Daoy (cell line): Measurements from ENCODE around the gene ACVR1C. TPM values are rescaled to one million over a fixed set of nuclear protein-coding genes. Genes with fewer than 3 reads are reported as not detected.
"Not testable (repeated sequence)": the region's sequence is repeated elsewhere in the genome, so short reads cannot be mapped to it uniquely, and the experiment has no call there.

Experiments
- DNase-seq: peaks from one replicate; pipeline ENCODE4 v3.0.0-alpha.2; 2015; ENCODE audit warnings: low read depth
- total RNA-seq: library from RNA; depleted of rRNA; stranded (reverse); fragments of >200 nt; shearing (Covaris generic); gene quantifications from 2 replicates; pipeline ENCODE4 v1.2.3, GENCODE V29; 2014

Gene ACVR1C
- total RNA-seq, 1 experiment from 2014 or later = 0.34 TPM

DNA sequence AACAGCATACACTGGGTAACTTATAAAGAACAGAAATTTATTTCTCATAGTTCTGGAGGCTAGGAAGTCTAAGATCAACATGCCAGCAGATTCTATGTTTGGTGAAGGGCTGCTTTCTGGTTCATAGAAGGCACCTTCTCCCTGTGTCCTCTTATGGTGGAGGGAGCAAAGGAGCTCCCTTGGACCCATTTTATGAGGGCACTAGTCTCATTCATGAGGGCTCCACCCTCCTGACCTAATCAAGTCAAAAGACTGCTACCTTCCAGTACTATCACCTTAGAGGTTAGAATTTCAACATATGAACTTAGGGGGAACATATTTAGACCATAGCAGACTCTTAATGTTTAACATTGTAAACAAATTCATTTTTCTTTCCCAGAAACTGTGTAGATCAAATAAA lies 54.5 kb downstream of the ACVR1C start:
- no peak for DNase-seq

DNA sequence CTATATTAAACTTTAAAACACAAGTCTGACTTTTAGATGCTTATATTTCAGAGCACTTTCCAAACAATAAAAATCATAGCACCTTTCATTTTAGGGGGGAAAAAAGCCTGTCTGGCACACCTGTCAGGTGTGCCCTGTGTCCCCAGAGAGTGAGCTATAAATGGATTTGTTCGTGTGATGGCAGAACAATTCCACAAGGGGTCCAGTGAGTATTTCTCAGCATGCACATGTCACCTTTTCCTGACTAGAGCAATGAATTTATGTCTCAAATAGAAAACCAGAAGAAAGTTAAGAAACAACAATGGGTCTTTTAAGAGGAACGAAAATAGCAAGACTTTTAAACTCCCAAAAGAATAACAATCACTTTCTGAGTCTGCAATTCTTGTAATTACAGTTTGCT lies 55.9 kb downstream of the ACVR1C start:
- no peak for DNase-seq

DNA sequence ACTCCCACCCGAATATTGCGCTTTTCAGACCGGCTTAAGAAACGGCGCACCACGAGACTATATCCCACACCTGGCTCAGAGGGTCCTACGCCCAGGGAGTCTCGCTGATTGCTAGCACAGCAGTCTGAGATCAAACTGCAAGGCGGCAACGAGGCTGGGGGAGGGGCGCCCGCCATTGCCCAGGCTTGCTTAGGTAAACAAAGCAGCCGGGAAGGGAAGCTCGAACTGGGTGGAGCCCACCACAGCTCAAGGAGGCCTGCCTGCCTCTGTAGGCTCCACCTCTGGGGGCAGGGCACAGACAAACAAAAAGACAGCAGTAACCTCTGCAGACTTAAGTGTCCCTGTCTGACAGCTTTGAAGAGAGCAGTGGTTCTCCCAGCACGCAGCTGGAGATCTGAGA lies 62.0 kb downstream of the ACVR1C start:
- not testable (repeated sequence) for DNase-seq

DNA sequence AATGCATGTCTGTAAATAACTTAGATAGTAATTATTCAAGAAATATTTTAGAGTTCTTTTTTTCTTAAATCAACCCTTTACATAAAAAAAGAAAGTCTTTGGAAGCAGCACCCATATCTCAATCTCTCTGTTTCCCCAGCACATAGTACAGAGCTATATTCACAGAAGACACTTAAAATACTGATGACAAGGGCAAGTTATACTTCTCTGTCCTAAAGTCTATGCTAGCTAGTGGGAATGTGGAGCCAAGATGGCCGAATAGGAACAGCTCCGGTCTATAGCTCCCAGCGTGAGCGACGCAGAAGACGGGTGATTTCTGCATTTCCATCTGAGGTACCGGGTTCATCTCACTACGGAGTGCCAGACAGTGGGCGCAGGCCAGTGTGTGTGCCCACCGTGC lies 62.6 kb downstream of the ACVR1C start:
- DNase-seq = not testable (repeated sequence)

DNA sequence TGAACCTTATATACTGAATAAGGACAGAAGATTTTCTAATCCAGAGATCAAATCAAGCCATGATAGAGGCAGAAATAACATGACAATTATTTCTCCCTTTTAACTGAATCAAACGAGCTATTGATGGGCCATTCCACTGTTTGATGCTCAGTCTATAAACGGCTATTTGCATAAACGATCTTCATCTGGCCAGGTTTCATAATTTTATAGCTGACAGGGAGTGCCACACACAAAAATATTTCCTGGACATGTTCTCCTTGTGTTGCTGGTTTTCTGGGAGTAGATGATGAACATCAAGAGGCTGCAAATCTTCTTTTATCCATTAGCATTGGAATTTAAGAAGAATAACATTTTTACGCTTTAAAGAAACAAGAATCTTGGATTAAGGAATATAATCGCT lies 63.1 kb downstream of the ACVR1C start:
- DNase-seq = no peak

DNA sequence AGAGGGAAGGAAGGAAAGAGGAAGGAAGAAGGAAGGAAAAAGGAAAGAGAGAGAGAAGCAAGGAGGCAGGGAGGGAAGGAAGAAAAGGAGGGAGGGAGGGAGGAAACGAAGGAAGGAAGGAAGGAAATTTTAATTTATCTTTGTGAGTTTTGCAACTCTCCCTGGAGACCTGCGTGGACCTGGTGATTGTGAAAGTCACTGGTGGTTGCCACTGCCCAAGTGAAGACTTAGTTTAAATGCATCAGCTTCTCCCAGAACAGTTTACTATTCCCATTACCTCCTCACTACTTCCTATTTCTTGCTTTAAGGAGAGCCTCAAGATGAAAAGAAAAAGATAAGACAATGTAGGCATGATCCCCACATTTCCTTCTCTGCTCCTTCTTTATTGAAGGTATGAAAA lies 68.8 kb downstream of the ACVR1C start:
- no peak for DNase-seq

DNA sequence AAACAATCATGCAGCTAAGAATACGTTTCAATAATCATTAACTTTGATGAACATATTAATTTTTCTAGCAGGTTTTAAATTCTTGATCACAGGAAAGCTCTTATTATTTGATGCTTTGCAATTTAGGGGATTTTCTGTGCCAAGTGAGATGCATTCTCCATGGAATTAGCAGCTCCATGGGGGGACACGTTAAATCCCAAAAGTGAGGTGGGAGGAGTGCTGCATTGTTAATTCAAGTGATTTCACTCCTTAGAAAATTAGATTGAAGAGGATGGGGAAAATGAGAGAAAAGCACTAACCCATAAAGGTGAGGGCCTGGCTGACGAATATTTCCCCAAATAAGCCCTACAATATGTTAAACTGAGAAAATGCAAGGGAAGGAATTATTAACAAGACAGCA lies 69.2 kb downstream of the ACVR1C start:
- DNase-seq = no peak

DNA sequence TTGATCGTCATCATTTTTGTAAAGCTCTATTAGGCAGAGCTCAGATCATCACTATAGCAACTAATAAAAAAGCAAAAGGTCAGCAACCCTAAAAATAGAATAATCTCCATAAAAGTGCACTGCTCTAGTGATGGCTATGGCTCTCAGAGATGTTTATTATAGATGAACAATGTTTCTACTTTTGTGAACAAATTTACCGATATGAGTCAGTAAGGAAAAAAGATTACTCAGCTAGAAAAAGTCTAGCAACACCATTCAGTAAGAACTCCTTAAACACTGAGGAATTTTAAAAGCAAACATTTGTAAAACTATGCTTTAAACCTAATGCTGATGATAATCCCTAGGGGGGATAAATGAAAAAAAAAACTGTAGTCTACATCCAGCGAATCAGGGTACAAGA lies 69.6 kb downstream of the ACVR1C start:
- DNase-seq = no peak

DNA sequence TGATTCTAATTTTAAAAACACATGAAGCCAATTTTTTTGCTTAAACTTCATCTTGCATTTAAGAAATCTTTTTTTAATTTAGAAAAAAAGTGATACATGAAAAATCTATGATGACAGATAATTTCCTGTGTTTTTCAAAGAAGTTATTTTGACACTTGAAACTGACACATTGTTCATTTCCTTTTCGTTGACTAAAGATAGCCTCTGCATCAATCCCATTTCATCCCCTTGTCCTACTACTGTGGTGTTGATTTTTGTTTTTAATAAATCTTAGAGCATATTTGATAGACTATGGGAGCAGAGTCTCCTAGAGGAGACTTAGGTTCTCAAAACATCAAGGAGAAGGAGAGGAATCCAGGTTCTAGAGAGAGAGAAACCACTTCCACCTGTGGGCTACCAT lies 70.9 kb downstream of the ACVR1C start:
- DNase-seq = no peak

DNA sequence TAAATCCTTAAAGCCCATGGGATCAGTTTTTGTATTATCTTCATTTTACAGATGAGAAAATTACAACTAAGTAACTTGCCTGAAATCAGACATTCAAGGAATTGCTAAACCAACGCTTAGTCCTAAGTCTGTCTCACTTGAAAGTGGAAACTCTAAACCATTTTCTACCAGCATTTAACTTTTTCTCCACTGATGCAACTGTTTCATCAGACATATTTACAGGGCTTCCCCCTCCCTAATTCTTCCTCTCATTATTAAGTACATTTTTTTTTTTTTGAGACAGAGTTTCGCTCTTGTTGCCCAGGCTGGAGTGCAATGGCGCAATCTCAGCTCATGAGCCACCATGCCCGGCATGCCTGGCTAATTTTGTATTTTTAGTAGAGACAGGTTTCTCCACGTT lies 88.6 kb downstream of the ACVR1C start:
- DNase-seq = no peak

DNA sequence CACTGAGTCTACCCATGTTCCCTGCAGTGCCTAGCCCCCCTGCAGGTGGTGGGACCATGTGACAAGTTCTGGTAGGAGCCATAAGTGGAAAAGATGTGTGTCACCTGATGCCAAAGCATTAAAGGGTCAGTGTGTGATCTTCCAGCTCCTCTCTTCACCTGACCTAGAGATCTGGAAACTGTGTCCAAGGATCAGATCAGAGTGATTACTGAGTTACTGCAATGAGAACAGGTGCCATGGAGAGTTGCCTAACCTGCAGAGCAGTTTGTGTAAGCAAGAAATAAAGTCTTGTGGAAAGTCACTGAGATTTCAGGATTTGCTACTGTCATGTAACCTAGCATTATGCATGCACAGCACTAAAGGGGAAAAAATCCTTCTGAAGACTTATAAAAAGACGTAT lies 90.6 kb downstream of the ACVR1C start:
- DNase-seq = no peak

DNA sequence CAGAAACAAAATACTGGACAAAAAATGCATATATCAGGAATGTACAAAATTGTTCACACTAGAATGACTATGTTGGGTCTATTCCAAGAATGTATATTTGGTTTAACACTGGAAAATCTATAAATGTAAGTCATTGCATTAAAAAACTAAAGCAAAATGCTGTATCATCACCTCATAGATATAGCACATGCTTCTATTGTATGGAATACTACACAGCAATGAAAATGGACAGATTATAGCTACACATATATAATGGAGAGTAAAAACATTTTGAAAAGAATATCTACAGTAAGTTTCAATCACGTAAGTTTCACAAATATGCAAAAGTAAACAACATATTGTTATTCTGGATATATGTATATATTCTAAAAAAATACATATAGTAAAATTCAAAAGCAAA lies 91.8 kb downstream of the ACVR1C start:
- no peak for DNase-seq

DNA sequence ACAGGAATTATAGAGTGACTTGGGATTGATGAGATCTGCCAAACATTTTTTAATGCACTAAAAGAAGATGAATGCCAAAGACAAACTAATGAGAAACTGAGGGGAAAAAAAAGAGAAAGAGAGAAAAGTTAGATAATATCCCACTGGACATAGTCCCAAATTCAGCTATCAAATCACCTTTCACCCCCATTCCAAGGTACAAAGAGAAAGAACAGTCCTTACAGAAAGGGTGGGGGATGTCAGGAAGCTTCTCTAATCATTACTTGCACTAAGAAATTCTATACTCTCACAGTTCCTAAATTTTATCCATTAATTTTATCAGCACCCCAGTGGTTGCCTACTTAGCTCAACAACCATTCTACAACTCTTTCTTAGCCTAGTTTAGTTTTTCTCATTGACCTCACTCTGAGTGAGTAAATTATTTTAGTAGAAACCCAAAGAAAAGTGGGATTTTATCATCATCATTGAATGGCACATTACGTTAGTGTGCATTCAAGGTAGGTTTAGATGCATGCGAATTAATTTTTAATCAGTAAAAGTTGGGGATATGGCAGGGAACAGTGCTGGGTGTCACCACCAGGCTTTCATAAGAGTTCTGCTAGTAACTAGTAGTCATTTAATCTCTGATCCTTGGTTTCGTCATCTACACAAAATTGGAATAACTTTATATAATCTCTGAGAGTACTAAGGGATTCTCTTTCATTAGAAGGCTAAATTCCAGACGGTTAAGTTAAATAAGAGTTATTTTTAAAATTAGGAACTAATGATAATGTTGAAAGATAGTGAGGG lies 99.5 kb downstream of the ACVR1C start:
- DNase-seq = no peak

DNA sequence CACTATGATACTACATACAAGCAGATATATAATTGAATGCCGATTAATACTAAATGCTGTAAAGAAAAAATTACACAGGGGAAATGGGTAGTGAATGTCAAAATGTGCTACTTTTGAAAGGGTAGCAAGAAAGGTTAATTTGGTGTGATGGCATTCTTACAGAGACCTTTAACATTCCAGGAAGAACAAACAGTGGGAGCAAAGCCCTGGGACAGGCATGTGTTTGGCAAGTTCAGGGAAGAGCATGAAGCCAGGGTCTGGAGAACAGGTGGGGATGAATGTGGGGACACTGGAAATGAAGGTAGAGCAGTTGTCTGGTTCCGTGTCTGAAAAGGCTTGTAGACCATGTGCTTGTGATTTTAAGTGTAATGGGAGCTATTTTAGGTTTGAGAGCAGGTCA lies 102.6 kb downstream of the ACVR1C start:
- DNase-seq = no peak

DNA sequence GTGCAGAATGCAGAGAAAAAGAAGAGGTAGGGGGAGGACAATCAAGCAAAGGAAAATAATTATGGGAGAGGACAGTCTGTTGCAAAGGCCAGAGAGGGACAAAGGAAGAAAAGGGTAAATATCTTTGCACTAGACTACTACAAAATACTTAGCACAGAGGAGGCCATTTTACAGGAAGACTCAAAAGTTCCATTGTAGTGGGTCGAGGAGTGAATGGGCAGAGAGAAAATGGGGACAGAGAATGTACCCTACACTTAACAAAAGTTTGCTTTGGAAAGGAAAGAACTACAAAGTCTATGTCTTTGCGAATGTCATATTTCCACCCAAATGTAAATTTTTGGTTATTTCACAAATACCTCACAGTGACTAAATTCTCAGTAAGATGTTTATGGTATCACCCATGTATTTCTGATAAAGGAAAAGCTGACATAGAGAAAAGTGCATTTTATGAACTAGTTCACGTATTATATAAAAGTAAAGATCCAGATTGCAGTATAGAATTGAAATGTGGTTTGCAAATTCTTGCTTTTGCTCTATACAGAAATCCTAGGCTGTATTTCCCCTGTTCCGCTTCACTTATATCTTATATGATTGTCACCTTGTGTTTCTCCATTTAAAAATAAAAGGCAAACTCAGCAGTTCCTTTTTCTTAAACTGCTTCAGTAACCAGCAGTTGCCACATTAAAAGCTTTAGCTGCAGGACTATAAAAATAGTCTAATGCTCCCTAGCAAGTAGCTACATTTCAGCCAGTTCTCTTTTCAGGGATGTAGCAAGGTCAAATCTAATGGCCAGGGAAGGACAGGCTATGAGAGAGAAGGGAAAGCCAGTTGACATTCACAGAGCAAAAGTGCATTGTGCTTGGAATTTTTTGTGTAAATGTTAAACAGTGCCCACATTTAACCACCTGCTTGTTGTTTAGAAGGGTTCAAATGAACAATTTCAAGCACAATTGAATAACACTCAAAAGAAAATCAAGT lies 105.1 kb downstream of the ACVR1C start:
- no peak for DNase-seq

DNA sequence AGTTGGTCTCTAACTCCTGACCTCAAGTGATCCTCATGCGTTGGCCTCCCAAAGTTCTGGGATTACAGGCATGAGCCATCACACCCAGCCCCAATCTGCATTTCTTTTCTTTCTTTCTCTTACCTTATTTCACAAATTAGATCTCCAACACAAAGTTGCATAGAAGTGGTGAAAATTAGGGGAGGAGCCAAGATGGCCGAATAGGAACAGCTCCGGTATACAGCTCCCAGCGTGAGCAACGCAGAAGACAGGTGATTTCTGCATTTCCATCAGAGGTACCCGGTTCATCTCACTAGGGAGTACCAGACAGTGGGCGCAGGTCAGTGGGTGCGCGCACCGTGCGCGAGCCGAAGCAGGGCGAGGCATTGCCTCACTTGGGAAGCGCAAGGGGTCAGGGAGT lies 113.7 kb downstream of the ACVR1C start:
- not testable (repeated sequence) for DNase-seq

DNA sequence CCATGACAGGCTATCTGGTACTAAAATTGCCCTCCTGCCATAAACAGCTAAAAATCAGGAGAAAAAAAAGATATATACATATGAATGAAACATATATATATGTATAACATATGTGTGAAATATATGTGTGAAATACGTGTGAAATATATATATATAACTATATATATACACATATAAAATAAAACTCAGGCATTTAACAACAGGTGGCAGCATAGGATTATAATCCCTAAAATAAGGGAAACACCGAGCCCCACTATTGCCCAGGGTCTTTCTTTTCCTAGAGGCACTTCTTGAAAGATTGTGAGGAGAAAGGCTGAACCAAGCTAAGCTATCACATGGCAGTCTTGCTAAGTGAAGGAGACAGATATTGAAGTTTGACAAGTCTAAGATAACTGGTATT lies 118.9 kb downstream of the ACVR1C start:
- DNase-seq = no peak

DNA sequence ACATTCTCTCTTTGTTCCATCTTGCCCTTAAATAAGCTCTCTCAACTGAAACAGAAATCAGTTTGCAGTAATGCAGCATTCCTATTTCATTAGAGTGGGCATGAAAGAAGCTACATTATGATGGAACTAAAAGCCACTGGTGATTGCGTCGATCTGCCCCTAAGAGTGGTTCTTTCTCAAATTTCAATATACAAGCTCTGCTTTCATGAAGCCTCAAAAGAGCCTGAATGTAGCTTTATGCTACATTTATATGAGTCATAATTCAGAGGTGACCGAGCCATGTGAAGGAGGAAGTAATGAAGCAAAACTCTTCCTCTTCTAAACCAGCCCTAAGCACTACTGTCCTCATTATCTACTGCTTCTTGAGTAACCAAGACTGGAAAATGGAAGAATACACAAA lies 120.0 kb downstream of the ACVR1C start:
- DNase-seq = no peak

DNA sequence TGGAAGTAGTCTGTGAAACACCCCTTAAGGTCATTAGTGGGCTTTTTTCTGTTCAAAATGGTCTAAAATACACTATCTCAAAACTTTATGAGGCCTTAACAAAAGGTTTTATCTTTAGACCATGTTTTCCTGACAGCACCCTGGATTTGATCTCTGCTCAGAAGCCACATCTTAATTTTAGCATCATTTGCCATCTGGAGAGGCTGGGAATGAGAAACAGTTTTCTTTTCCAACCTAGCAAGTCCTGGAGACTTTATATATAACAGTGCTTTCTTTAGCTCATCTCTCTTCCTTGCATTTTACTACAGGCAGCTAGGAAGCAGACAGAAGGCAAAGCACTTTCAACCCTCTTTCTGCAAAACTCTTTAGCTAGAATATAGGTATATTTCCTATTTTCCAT lies 122.1 kb downstream of the ACVR1C start:
- no peak for DNase-seq

DNA sequence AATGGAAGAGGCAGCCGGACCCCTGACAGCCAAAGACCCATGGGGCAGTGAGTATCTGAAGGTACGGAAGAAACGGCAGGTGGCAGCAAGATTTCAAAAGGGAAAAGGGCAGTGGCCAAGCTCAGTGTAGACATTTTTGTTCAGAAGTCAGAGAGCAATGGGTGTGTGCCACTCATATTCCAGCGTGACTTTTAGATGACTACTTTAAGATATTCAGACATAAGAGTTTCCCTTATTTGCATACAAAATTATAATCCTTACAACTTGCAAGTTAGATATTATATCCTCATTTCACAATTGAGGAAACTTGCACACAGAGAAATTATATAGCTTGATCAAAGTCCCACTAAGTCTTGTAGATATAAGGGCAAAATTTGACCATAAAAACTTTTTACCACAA lies 124.0 kb downstream of the ACVR1C start:
- no peak for DNase-seq

DNA sequence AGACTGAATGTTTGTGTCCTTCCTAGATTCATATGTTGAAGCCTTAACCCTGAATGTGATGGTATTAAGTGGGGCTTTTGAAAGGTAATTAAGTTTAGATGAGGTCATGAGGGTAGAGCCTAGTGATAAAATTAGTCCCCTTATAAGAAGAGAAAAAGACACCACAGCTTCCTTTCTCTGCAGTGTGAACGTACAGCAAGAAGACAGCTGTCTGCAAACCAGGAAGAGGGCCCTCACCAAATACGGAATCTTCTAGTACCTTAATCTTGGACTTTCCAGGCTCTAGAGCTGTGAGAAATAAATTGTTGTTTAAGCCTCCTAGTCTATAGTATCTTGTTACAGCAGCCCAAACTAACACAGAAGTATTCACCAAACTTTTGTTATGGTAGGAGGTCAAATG lies 127.6 kb downstream of the ACVR1C start:
- no peak for DNase-seq

DNA sequence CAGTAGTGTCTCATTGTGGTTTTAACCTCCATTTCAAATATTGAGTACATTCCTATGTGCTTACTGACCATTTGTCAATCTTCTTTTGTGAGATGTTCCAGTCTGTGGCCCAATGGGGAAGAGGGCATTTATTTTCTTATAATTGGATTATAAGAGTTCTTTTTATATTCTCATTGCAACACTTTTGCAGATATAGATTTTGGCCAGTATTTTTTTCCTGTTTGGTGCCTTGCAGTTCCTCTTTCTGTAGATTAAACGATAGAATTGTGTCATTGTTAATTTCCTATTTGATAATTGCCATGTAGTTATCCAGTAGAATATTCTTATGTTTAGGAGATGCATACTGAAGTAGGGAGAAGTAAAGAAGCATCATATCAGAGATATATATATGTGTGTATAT lies 128.3 kb downstream of the ACVR1C start:
- no peak for DNase-seq

DNA sequence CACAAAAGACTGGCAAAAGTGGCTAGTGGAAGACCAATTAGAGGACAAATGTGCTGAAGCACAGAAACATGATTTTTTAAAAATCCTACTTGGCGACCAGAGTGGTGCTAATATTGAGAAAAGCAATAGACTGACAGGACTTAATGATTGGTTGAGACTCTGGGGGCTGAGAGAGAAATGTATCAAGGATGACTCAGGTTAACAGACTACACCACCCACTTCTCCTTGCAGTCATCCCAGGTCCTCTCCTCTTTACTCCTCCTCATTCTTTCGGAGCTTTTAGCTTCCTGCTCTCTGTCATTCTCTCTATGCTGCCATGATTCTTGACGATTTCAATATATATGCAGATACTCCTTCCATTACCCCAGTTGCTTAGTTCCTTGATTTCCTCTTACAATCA lies 130.2 kb downstream of the ACVR1C start:
- no peak for DNase-seq
